C4-2B (cell line): ENCODE data around the gene HLA-C.

ENCODE experiments used
- CTCF ChIP-seq: fragments of 450-650 bp; conservative IDR thresholded peaks from 2 replicates; pipeline ENCODE4 v1.5.1; 2017; ENCODE audit warnings: mild to moderate bottlenecking
- ZFX ChIP-seq: fragments of 450-650 bp; IDR thresholded peaks from 2 replicates; pipeline ENCODE4 v1.6.1; 2017

- TF ChIP-seq CTCF (no peak), ZFX (no peak)
Observed at GRCh38 chr6:31293343-31293742, 21.5 kb upstream of the HLA-C start.
